ENCODE data around the gene CST7. TPM values are rescaled to one million over a fixed set of nuclear protein-coding genes. Genes with fewer than 3 reads are reported as not detected.
"Not testable (repeated sequence)": the region's sequence is repeated elsewhere in the genome, so short reads cannot be mapped to it uniquely, and the experiment has no call there.

The CST7 gene
- total RNA-seq, 1 experiment from 2014 or later, result not detected

- intact Hi-C loops (cut with micrococcal nuclease; ENCODE audit: unreplicated experiment), result no loop called here
- Histone ChIP-seq H3K27ac (ENCODE audit: low read depth, low read length, poor library complexity, severe bottlenecking) (no peak overlapping the region), H3K4me1 (ENCODE audit: insufficient read depth, low read length, poor library complexity, severe bottlenecking) (no peaks in the 10 kb centered on the region), H3K36me3 (ENCODE audit: insufficient read depth, low read length, poor library complexity, severe bottlenecking) (no peaks in the 10 kb centered on the region), H3K4me3 (ENCODE audit: low read depth, low read length, poor library complexity, severe bottlenecking) (no peak overlapping the region), H3K9me3 (ENCODE audit: low read depth, low read length, poor library complexity, severe bottlenecking) (no peaks in the 10 kb centered on the region), H3K27me3 (replicated peaks; ENCODE audit: insufficient read depth, low read depth, low read length, poor library complexity) (no peaks in the 10 kb centered on the region)
- CTCF ChIA-PET, result no interaction called here
- POLR2A ChIA-PET (ENCODE audit: low non-redundant PET), result no interaction called here
- no TSS peak for BruUV-seq (replicated peaks)
- TF ChIP-seq EZH2 (IDR thresholded peaks at IDR 0.05; ENCODE audit: borderline replicate concordance, low read depth, low read length, poor library complexity, severe bottlenecking) (no peak), CTCF (conservative IDR thresholded peaks at IDR 0.05; ENCODE audit: low read depth, low read length) (no peak)
- no peak for DNase-seq (ENCODE audit: low spot score)
Observed at GRCh38 chr20:24943196-24943595, 5.9 kb upstream of the CST7 start.

GRCh38 chr20:24943731-24944130, 5.3 kb upstream of the CST7 start:
- no peak overlapping the region for H3K4me3 ChIP-seq (ENCODE audit: low read depth, low read length, poor library complexity, severe bottlenecking)
- intact Hi-C loops (cut with micrococcal nuclease; ENCODE audit: unreplicated experiment), result no loop called here
- no peaks in the 10 kb centered on the region for H3K4me1 ChIP-seq (ENCODE audit: insufficient read depth, low read length, poor library complexity, severe bottlenecking)
- CTCF ChIA-PET, result no interaction called here
- H3K36me3 ChIP-seq (ENCODE audit: insufficient read depth, low read length, poor library complexity, severe bottlenecking), result no peaks in the 10 kb centered on the region
- H3K9me3 ChIP-seq (ENCODE audit: low read depth, low read length, poor library complexity, severe bottlenecking), result no peaks in the 10 kb centered on the region
- no peak overlapping the region for H3K27ac ChIP-seq (ENCODE audit: low read depth, low read length, poor library complexity, severe bottlenecking)
- TF ChIP-seq EZH2 (IDR thresholded peaks at IDR 0.05; ENCODE audit: borderline replicate concordance, low read depth, low read length, poor library complexity, severe bottlenecking) (no peak), CTCF (conservative IDR thresholded peaks at IDR 0.05; ENCODE audit: low read depth, low read length) (no peak)
- POLR2A ChIA-PET (ENCODE audit: low non-redundant PET), result no interaction called here
- no TSS peak for BruUV-seq (replicated peaks)
- no peaks in the 10 kb centered on the region for H3K27me3 ChIP-seq (replicated peaks; ENCODE audit: insufficient read depth, low read depth, low read length, poor library complexity)
- no peak for DNase-seq (ENCODE audit: low spot score)

- BruUV-seq (replicated peaks); H3K4me3 ChIP-seq (ENCODE audit: low read depth, low read length, poor library complexity, severe bottlenecking); intact Hi-C loops (cut with micrococcal nuclease; ENCODE audit: unreplicated experiment); POLR2A ChIA-PET (ENCODE audit: low non-redundant PET); H3K27ac ChIP-seq (ENCODE audit: low read depth, low read length, poor library complexity, severe bottlenecking); H3K36me3 ChIP-seq (ENCODE audit: insufficient read depth, low read length, poor library complexity, severe bottlenecking); DNase-seq (ENCODE audit: low spot score); H3K9me3 ChIP-seq (ENCODE audit: low read depth, low read length, poor library complexity, severe bottlenecking); H3K27me3 ChIP-seq (replicated peaks; ENCODE audit: insufficient read depth, low read depth, low read length, poor library complexity); CTCF ChIA-PET; H3K4me1 ChIP-seq (ENCODE audit: insufficient read depth, low read length, poor library complexity, severe bottlenecking): not testable (repeated sequence)
Observed at GRCh38 chr20:24946376-24946775, 2.7 kb upstream of the CST7 start.

GRCh38 chr20:24948396-24948938, 602 bp upstream of the CST7 start:
- H3K27ac ChIP-seq (ENCODE audit: low read depth, low read length, poor library complexity, severe bottlenecking); H3K4me3 ChIP-seq (ENCODE audit: low read depth, low read length, poor library complexity, severe bottlenecking); H3K36me3 ChIP-seq (ENCODE audit: insufficient read depth, low read length, poor library complexity, severe bottlenecking); H3K9me3 ChIP-seq (ENCODE audit: low read depth, low read length, poor library complexity, severe bottlenecking); H3K27me3 ChIP-seq (replicated peaks; ENCODE audit: insufficient read depth, low read depth, low read length, poor library complexity); BruUV-seq (replicated peaks); CTCF ChIA-PET; DNase-seq (ENCODE audit: low spot score); POLR2A ChIA-PET (ENCODE audit: low non-redundant PET); H3K4me1 ChIP-seq (ENCODE audit: insufficient read depth, low read length, poor library complexity, severe bottlenecking); intact Hi-C loops (cut with micrococcal nuclease; ENCODE audit: unreplicated experiment): not testable (repeated sequence)
